ENCODE results near the gene ST8SIA5.

ST8SIA5 gene

DNA sequence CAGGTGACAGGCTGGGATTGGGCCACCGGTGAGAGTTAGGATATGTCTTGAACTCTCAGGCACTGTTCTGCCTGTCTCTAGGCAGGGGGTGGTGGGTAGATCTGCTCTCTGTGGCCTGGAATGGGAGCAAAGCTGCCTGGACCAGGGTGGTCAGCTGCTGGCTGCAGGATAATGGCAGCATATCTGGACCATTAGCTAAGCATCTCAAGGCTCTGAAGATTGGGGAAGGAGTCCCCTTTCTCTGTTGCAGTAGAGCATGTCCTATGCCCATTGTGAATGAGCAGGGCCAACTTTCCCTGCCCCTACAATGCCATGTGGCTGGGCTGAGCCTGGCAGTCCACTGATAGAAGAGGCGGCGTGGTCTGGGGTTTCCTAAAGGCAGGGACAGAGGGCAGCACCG is 134.4 kb downstream of the ST8SIA5 start:
- TF ChIP-seq CTCF (IDR thresholded peaks at IDR 0.05; ENCODE audit: extremely low read depth, missing control alignments): no peak
- DNase-seq (ENCODE audit: low spot score): no peak

DNA sequence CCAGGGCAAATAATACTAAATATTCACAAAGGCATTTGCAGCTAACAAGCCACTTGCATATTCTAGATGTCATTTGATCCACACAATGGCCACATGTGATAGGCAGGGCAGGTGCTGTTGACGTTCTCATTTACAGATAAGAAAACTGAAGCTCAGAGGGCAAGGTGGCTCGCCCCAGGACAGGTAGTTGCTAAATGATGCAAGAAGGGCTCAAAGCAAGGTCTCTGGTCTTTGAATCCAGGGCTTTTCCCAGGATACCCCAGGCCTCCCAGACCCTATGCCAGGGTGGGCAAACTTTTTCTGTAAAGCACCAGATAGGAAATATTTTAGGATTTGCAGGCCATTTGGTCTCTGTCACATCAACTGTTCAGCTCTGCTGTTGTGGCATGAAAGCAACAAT is 135.0 kb downstream of the ST8SIA5 start:
- TF ChIP-seq CTCF (IDR thresholded peaks at IDR 0.05; ENCODE audit: extremely low read depth, missing control alignments): no peak
- no peak for DNase-seq (ENCODE audit: low spot score)

DNA sequence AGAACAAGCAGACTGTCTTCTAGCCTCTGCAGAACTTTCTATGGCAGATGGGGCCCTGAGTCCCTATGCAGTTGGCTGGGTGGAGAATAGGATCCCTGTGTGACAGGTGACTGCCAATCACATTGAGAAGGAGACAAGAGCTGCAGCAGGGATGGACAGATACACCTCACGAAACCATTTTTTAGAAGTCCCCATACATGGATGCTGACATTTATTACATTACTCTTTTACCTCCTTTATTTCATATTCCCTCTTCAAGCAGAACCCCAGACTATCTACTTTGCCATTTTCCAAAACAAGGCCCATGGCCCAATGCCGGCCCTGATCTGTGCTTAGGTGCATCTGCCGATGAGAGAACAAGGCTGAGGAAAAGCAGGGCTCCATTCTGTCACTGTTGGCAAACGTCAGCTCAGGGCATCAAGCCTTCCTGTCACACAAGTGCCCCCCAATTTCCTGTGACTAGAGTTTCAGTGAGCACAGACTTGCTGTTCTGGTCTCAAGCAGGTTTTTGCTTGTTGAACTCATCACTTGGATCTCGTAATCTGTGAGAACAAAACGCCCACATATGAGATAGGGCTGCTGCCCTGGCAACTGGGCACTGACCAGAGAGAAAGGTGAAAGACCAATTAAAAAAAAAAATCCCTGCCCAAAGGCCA is 135.6 kb downstream of the ST8SIA5 start:
- TF ChIP-seq CTCF (IDR thresholded peaks at IDR 0.05; ENCODE audit: extremely low read depth, missing control alignments): no peak
- no peak for DNase-seq (ENCODE audit: low spot score)

DNA sequence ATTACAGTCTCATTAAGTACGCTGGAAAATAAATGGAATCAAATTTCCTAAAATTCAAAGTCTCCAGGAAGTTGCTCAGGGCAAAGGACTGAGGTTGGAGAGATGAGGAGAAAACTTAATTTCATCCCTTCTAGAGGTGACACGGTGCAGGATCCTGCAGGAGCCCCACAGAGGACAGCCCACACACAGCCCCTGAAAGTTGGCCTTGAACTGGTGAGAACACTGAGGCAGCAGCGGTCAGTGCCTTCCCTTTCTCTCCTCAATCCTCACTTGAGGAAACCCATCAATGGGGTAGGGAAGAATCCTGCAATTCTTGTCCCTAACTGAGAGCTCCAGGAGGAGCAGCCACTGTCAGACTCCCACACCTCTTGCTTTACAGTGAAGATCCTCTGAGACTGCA is 137.3 kb downstream of the ST8SIA5 start:
- TF ChIP-seq CTCF (IDR thresholded peaks at IDR 0.05; ENCODE audit: extremely low read depth, missing control alignments): no peak
- no peak for DNase-seq (ENCODE audit: low spot score)

Measured in GM20000 (cell line).